ENCODE measurements around the gene USP14.
"Not testable (repeated sequence)": the region's sequence is repeated elsewhere in the genome, so short reads cannot be mapped to it uniquely, and the experiment has no call there.

Gene USP14

GRCh38 chr18:111306-112014 lies 46.9 kb upstream of the USP14 start (continued):
- TF ChIP-seq ZNF488 (tag by site-specific recombination; IDR thresholded peaks at IDR 0.05) = no peak
- no peak for TF ChIP-seq ZNF548 (tag by site-specific recombination; IDR thresholded peaks at IDR 0.05)
- TF ChIP-seq ZNF10 (tag by site-specific recombination; IDR thresholded peaks at IDR 0.05) = no peak
- TF ChIP-seq GLIS1 (tag by site-specific recombination; IDR thresholded peaks at IDR 0.05) = peak; percentile 20; the same call in 1 of the 2 replicates
- TF ChIP-seq ZNF501 (tag by site-specific recombination; IDR thresholded peaks at IDR 0.05) = no peak

GRCh38 chr18:112015-112733 lies 46.2 kb upstream of the USP14 start:
- H3K27ac ChIP-seq (ENCODE audit: extremely low read depth, low read depth, low read length); POLR2A ChIA-PET; H3K9me3 ChIP-seq (ENCODE audit: control insufficient read depth, insufficient read depth, low read depth, low read length); H3K4me1 ChIP-seq (ENCODE audit: control insufficient read depth, insufficient read depth, low read length); H3K36me3 ChIP-seq (ENCODE audit: control insufficient read depth in 2 of 2, insufficient read depth in 1 of 2, low read length in 2 of 2): not testable (repeated sequence)
- 0 out of 2 replicates have a peak, but pooled peaks have one; percentile 21 for TF ChIP-seq SP3 (tag by site-specific recombination; IDR thresholded peaks at IDR 0.05)
- TF ChIP-seq ZNF335 (tag by site-specific recombination; conservative IDR thresholded peaks at IDR 0.05) = 0 out of 2 replicates have a peak, but pooled peaks have one; percentile 19
- peak; percentile 38; the same call in 1 of the 2 replicates for TF ChIP-seq GLIS2 (tag by site-specific recombination; IDR thresholded peaks at IDR 0.05)
- peak; percentile 28 for TF ChIP-seq ZNF341 (tag by site-specific recombination; IDR thresholded peaks at IDR 0.05; ENCODE audit: low read depth)
- 0 out of 2 replicates have a peak, but pooled peaks have one; percentile 11 for TF ChIP-seq PRDM10 (tag by site-specific recombination; IDR thresholded peaks at IDR 0.05)
- peak; percentile 26; the same call in 1 of the 2 replicates for TF ChIP-seq ZBTB20 (tag by site-specific recombination; IDR thresholded peaks at IDR 0.05)
- 0 out of 2 replicates have a peak, but pooled peaks have one; percentile 17 for TF ChIP-seq ZIC2 (tag by site-specific recombination; IDR thresholded peaks at IDR 0.05)
- peak; percentile 50; the same call in 1 of the 2 replicates for TF ChIP-seq GLIS1 (tag by site-specific recombination; IDR thresholded peaks at IDR 0.05)
- TF ChIP-seq IKZF3 (tag by site-specific recombination; IDR thresholded peaks at IDR 0.05) = 0 out of 2 replicates have a peak, but pooled peaks have one; percentile 30
- peak; percentile 55; the same call in 1 of the 2 replicates for TF ChIP-seq KLF9 (tag by site-specific recombination; IDR thresholded peaks at IDR 0.05; ENCODE audit: low read depth)
- CTCF ChIA-PET = interaction anchor here (0.6 kb wide), 1 partner anchor 41 kb away, joined by 3 read pairs; no protein-coding TSS in a partner anchor
- peak overlapping the region; percentile 36 for H3K4me3 ChIP-seq (ENCODE audit: low read depth, low read length)

- H3K4me1 ChIP-seq (ENCODE audit: control insufficient read depth, insufficient read depth, low read length); H3K9me3 ChIP-seq (ENCODE audit: control insufficient read depth, insufficient read depth, low read depth, low read length); H3K27ac ChIP-seq (ENCODE audit: extremely low read depth, low read depth, low read length); CTCF ChIA-PET; POLR2A ChIA-PET; H3K4me3 ChIP-seq (ENCODE audit: low read depth, low read length); H3K36me3 ChIP-seq (ENCODE audit: control insufficient read depth in 2 of 2, insufficient read depth in 1 of 2, low read length in 2 of 2): not testable (repeated sequence)
Measured at GRCh38 chr18:120539-121260, 37.7 kb upstream of the USP14 start.

Data from HEK293 (cell line).